ENCODE measurements around the gene MLLT3. TPM values are rescaled to one million over a fixed set of nuclear protein-coding genes. Genes with fewer than 3 reads are reported as not detected.

MLLT3 gene
- total RNA-seq, 1 donor from 2014 or later: 18.0 TPM

DNA sequence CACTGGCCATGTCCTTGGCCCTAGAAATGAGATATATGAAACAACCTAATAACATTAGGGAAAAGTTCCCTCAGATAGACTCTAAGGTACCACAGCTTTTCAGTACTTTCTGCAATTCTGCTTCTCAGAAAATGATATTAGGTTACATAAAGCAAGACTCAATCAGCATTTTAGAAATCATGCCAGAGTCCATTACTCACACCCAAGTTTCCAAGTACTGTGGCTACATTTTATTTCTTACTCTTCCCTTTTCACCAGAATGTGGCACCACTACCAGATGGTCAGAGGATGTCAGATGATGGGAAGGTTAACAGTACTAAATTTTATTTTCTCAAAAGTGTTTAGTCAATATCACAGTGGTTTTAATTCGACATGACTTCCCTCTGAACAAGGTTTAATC, 217.2 kb downstream of the MLLT3 start:
- H3K4me3 ChIP-seq: no peak overlapping the region
- DNase-seq (no peak), ATAC-seq (no peak)
- TF ChIP-seq, protein P1, sequence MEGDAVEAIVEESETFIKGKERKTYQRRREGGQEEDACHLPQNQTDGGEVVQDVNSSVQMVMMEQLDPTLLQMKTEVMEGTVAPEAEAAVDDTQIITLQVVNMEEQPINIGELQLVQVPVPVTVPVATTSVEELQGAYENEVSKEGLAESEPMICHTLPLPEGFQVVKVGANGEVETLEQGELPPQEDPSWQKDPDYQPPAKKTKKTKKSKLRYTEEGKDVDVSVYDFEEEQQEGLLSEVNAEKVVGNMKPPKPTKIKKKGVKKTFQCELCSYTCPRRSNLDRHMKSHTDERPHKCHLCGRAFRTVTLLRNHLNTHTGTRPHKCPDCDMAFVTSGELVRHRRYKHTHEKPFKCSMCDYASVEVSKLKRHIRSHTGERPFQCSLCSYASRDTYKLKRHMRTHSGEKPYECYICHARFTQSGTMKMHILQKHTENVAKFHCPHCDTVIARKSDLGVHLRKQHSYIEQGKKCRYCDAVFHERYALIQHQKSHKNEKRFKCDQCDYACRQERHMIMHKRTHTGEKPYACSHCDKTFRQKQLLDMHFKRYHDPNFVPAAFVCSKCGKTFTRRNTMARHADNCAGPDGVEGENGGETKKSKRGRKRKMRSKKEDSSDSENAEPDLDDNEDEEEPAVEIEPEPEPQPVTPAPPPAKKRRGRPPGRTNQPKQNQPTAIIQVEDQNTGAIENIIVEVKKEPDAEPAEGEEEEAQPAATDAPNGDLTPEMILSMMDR (IDR thresholded peaks at IDR 0.05): no peak
- no peaks in the 10 kb centered on the region for H3K36me3 ChIP-seq
- no peaks in the 10 kb centered on the region for H3K4me1 ChIP-seq
- intact Hi-C loops (cut with DNase I): no loop called here
- H3K9me3 ChIP-seq: no peaks in the 10 kb centered on the region
- no peaks in the 10 kb centered on the region for H3K27me3 ChIP-seq (ENCODE audit: low read depth)
- H3K27ac ChIP-seq: no peak overlapping the region

DNA sequence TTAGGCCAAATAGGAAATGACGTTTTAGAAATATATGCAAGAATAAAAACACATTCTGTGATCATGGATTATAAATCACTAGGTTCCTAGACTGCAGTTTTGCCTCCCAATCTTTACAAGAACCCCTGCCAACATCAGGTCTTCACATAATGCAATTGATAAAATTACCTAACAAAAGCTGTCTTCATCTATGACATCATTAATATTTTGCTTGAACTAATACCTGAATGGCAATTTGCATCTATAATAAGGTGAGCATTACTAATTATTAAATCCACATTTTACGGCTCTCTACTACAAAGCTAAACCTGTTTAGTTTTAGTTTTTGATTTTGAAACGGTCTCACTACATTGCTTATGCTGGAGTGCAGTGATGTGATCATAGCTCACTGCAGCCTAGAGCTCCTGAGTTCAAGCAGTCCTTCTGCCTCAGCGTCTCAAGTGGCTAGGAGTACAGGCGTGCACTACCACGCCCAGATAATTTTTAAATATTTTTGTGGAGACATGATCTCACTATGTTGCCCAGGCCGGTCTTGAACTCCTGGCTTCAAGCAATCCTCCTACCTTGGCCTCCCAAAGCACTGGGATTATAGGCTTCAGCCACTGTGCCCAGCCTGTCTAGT, 218.0 kb downstream of the MLLT3 start:
- no peak overlapping the region for H3K27ac ChIP-seq
- no peaks in the 10 kb centered on the region for H3K36me3 ChIP-seq
- no peaks in the 10 kb centered on the region for H3K27me3 ChIP-seq (ENCODE audit: low read depth)
- DNase-seq (no peak), ATAC-seq (peak; percentile 50 to 71)
- no peaks in the 10 kb centered on the region for H3K9me3 ChIP-seq
- TF ChIP-seq, protein P1 (IDR thresholded peaks at IDR 0.05): no peak
- intact Hi-C loops (cut with DNase I): no loop called here
- no peaks in the 10 kb centered on the region for H3K4me1 ChIP-seq
- H3K4me3 ChIP-seq: no peak overlapping the region

DNA sequence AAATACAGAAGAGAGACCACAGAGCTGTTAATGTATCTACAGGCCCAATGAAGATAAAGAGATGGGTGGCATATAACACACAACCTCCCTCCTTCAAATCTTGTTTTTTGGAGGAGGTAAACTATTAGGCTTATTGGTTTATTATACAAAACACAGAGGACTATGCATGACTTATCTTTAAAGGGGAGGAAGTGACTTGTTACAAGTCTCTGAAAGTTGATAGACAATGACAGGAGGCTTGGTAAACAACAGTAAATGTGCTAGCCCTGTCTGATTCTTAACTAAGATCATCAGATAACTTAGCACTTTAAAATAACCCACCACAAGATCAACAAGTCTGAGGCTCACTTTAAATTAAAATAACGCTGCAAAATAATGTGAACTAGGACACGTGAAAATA, 219.0 kb downstream of the MLLT3 start:
- H3K9me3 ChIP-seq: no peaks in the 10 kb centered on the region
- TF ChIP-seq, protein P1 (IDR thresholded peaks at IDR 0.05): no peak
- no peak overlapping the region for H3K27ac ChIP-seq
- H3K27me3 ChIP-seq (ENCODE audit: low read depth): no peaks in the 10 kb centered on the region
- no peak for ATAC-seq
- H3K4me3 ChIP-seq: no peak overlapping the region
- DNase-seq: no peak
- H3K36me3 ChIP-seq: no peaks in the 10 kb centered on the region
- no peaks in the 10 kb centered on the region for H3K4me1 ChIP-seq
- intact Hi-C loops (cut with DNase I): no loop called here

DNA sequence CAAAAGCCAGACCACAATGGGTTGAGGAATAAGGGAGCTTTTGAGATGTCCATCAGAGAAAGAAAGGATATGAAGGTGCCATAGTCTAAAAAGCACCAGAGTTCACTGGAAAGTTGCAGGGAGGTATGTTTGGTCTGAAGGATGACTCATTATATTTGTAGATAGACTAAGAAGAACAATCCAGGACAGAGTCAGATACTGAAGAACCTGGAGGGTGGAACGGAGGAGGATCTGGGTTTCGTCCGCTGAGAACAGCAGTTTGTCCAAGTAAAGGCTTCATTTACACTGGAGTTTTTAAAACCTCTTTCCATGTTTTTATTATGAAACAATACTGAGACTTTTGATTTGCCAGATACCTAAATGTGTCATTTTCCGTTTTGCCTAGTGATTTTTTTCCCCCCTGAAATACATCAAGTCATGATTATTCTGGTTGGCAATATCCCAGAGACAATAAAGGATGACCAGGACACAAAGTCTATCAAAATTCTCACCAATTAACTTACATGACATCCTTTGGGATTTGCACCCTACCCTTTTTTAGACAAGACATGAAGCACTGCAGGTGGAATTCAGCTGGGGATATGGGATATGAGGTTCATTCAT, 219.9 kb downstream of the MLLT3 start:
- Histone ChIP-seq H3K9me3 (no peaks in the 10 kb centered on the region), H3K36me3 (no peaks in the 10 kb centered on the region), H3K27me3 (ENCODE audit: low read depth) (no peaks in the 10 kb centered on the region), H3K4me3 (no peak overlapping the region), H3K27ac (no peak overlapping the region), H3K4me1 (no peaks in the 10 kb centered on the region)
- intact Hi-C loops (cut with DNase I): no loop called here
- no peak for ATAC-seq
- TF ChIP-seq, protein P1 (IDR thresholded peaks at IDR 0.05): no peak
- DNase-seq: no peak

DNA sequence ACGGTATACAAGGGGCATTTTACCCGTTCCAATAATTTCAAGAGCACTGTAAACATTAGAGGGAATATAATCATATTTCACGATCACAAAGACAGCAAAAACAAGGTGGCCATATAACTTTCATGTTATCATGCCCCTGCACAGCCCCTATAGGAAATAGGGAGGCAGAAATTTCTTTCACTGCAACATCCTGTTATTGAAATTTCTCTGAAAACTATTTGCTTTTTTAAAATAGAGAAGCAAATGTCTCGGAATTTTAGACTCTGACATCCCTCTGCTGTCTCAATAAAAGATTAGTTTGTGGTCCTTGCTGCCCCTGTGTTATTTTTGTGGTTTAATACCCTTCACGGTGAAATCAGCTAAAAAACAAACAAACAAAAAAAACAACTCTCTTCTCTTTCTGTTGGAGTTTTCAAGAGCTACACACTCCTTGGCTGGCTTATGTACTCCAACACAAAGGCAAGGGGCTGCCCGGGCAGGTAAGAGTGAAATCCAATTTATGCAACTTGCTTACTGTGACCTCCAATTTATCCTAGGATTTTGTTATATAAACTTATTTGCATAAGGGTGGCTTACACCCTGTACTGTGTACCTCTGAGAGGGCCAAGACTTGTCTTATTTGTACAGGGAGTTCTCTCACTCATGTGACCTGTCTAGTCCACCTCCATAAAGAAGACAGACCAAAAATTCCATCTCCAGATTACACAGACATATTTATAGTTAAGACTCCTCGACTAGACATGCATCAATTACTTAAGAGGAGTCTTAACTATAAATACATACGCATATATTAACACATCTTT, 223.6 kb downstream of the MLLT3 start:
- ATAC-seq (no peak), DNase-seq (no peak)
- Histone ChIP-seq H3K27me3 (ENCODE audit: low read depth) (no peaks in the 10 kb centered on the region), H3K4me3 (no peak overlapping the region), H3K27ac (no peak overlapping the region), H3K4me1 (no peaks in the 10 kb centered on the region), H3K36me3 (no peaks in the 10 kb centered on the region), H3K9me3 (no peaks in the 10 kb centered on the region)
- intact Hi-C loops (cut with DNase I): no loop called here
- TF ChIP-seq, protein P1 (IDR thresholded peaks at IDR 0.05): no peak

Measured in lower lobe of right lung (tissue), 2 donors.